DLD1 (cell line): ENCODE data around the gene IFT122.
"Not testable (repeated sequence)": the region's sequence is repeated elsewhere in the genome, so short reads cannot be mapped to it uniquely, and the experiment has no call there.

Experiments
- in situ Hi-C: cut with HindIII; loops from 2 replicates; pipeline ENCODE4 v1.10.0; 2017; ENCODE audit warnings: low sequenced_read_pairs

Gene IFT122

DNA sequence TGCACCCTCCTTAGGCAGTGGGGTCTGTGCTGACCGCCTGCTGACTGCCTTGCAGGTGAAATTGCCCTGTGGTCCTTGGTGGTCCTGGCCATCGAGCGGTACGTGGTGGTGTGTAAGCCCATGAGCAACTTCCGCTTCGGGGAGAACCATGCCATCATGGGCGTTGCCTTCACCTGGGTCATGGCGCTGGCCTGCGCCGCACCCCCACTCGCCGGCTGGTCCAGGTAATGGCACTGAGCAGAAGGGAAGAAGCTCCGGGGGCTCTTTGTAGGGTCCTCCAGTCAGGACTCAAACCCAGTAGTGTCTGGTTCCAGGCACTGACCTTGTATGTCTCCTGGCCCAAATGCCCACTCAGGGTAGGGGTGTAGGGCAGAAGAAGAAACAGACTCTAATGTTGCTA lies 90.8 kb downstream of the IFT122 start:
- in situ Hi-C loops, result no loop called here

DNA sequence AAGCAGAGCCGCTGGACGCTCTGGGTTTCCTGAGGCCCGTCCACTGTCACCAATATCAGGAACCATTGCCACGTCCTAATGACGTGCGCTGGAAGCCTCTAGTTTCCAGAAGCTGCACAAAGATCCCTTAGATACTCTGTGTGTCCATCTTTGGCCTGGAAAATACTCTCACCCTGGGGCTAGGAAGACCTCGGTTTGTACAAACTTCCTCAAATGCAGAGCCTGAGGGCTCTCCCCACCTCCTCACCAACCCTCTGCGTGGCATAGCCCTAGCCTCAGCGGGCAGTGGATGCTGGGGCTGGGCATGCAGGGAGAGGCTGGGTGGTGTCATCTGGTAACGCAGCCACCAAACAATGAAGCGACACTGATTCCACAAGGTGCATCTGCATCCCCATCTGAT lies 91.7 kb downstream of the IFT122 start:
- in situ Hi-C loops, result no loop called here

DNA sequence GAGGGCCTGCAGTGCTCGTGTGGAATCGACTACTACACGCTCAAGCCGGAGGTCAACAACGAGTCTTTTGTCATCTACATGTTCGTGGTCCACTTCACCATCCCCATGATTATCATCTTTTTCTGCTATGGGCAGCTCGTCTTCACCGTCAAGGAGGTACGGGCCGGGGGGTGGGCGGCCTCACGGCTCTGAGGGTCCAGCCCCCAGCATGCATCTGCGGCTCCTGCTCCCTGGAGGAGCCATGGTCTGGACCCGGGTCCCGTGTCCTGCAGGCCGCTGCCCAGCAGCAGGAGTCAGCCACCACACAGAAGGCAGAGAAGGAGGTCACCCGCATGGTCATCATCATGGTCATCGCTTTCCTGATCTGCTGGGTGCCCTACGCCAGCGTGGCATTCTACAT lies 92.2 kb downstream of the IFT122 start:
- in situ Hi-C loops, result no loop called here

DNA sequence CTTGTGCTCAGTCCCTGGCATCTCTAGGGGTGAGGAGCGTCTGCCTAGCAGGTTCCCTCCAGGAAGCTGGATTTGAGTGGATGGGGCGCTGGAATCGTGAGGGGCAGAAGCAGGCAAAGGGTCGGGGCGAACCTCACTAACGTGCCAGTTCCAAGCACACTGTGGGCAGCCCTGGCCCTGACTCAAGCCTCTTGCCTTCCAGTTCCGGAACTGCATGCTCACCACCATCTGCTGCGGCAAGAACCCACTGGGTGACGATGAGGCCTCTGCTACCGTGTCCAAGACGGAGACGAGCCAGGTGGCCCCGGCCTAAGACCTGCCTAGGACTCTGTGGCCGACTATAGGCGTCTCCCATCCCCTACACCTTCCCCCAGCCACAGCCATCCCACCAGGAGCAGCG lies 93.4 kb downstream of the IFT122 start:
- in situ Hi-C loops, result no loop called here

DNA sequence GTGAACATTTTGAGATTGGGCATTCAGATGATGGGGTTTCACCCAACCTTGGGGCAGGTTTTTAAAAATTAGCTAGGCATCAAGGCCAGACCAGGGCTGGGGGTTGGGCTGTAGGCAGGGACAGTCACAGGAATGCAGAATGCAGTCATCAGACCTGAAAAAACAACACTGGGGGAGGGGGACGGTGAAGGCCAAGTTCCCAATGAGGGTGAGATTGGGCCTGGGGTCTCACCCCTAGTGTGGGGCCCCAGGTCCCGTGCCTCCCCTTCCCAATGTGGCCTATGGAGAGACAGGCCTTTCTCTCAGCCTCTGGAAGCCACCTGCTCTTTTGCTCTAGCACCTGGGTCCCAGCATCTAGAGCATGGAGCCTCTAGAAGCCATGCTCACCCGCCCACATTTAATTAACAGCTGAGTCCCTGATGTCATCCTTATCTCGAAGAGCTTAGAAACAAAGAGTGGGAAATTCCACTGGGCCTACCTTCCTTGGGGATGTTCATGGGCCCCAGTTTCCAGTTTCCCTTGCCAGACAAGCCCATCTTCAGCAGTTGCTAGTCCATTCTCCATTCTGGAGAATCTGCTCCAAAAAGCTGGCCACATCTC lies 94.5 kb downstream of the IFT122 start:
- in situ Hi-C loops, result no loop called here

DNA sequence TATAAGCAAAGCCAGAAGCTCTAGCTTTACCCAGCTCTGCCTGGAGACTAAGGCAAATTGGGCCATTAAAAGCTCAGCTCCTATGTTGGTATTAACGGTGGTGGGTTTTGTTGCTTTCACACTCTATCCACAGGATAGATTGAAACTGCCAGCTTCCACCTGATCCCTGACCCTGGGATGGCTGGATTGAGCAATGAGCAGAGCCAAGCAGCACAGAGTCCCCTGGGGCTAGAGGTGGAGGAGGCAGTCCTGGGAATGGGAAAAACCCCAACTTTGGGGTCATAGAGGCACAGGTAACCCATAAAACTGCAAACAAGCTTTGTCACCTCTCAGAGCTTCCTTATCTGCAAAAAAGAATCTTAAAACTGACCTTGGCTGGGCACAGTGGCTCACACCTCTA lies 95.1 kb downstream of the IFT122 start:
- in situ Hi-C loops, result no loop called here

DNA sequence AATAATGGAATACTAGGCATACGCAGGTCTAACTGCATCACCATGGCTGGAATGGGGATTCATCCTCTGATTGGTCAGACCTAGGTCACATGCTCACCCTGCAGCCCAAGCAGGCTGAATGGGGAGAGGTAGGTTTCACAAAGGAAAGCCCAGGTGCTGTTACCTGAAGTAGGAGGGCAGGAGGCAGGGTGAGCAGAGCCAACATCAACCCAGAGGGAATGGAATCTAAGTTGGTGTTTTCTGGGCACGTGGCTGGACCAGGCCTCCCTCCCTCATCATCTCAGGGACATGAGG lies 96.3 kb downstream of the IFT122 start:
- in situ Hi-C loops, result no loop called here

DNA sequence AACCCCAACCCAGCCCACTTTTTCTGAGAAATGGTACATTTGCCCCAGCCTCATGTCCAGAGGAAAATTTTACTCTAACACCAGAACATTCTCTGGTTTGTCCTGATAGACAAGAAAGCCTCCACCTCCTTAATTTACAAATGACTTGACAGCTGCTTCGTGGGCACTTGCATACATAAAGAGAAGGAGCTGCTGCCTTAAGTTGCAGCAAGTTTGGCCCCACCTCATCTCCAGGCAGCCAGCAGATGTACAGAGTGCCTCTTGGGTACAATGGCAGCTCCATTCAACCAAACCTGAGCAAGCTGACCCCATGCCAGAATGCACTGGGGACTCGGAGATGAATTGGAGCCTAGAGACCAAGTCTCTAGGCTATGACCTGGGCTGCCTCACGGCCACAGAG lies 96.8 kb downstream of the IFT122 start:
- in situ Hi-C loops, result no loop called here

DNA sequence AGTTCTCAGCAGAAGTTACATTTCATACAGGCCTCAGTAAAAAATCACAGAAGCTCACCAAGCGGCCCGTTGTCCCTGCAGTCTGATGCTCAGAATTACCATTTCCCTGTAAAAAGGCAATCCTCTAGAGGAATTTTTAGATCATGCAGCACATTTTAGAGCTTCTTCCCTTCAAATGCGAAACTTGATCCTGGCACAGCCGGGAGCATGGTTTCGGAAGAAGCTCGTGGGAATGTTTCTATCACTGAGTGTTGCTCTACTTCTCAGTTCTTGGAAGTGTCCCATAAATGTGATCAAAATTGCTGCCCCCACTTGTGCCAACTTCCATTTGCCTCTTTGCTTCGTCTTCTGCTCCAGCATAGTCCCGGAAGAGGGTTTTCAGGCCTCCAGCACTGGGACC lies 99.2 kb downstream of the IFT122 start:
- in situ Hi-C loops, result no loop called here

DNA sequence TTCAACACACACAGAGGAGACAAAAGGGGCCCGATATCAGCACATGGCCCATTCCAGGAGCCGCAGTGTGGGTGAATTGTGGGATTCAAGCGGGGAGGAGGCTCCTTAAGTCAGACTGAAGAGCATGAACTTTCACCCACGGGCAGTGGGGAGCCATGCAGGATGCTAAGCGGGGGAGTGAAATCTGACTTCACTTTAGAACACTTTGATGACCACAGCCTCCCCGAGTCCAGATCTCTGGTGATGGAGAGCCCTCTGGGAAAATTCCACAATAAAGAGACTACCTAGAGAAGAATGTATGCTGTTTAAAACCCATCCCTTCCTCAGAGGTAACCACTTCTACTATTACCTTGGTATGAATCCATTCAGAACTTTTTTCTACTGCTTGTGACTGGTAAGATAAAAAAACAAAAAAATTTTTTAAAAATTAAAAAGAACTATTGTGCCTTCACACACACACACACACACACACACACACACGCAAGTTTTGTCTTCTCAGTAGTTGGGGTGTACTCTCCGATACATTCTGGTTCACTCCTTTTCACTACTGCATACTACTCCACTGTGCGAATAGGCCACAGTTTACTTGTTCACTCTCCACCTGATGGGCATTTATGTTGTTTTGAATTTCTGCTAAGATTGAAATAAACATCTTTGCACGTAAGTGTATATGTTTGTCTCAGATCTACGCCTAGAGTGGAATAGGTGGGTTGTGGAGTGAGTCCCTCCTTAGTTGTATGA lies 100.9 kb downstream of the IFT122 start:
- in situ Hi-C loops, result no loop called here

DNA sequence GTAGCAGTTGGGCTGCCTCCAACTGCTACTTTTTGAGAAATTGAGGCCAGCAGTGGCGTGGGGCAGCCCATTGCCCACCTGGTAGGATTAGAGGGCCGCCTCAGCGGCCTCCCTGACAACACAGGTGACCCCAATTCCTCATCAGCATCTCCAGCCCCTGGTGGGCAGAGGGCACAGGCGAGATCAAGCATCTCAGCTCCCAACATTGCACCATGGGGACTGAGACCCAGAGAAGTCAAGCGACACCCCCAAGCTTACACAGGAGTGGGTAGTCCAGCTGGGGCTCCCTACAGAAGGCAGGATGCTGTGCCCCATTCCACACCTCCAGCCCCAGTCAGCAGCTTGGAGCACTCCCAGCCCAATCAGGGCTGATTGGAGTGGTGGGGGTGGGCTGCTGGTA lies 102.7 kb downstream of the IFT122 start:
- in situ Hi-C loops, result no loop called here

DNA sequence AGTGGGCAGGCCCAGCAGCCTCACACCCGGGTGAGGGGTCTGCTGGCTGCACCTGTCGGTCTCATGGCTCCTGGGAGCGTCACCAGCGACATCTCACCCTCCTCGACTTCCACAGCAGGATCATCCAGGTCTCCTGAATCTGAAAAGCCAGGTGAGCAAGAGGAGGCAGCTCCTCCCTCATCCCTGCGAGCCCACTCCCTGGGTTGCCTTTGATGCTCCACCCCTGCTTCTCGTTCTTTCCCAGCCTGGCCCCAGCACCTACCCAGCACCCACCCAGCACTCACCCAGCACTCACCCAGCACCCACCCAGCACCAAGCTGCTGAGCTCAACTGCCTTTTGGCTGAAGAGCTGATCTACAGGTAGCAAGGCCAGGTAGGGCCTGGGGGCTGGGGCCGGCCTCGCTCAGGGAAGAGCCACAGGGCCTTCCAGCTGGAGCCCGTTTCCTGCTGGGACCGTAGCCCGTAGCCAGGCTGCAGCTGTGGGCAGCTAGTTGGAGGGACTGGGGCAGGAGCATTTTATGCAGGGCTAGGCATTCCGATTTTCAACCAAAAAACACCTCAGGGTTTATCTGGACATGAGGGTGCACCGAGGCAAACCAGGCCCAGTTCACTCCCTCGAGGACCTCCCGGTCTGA lies 103.2 kb downstream of the IFT122 start, which contains the start of gene H1-8:
Gene H1-8 (plus strand): TSS at position 20 of the 635 bp plus-strand sequence. CDS start 44 bp downstream, at position 64.
- in situ Hi-C loops, result no loop called here

DNA sequence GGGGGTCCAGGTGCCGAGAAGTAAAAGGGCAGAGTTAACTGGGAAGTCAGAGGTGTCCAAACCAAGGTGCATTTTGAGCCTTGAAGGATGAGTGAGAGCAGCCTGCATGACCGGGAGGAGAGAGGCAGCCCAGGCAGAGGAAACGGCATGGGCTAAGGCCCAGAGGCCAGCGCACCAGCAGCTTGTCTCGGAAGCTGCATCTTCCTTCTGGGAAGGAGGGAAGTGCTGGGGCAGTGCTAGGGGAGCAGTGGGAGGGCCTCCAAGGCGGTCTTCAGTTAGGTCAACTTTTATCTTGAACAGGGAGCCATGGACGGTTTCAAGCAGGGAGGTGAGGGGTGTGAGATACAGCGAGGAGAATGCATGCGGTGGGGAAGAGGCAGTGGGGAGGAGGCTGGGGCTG lies 104.0 kb downstream of the IFT122 start:
- in situ Hi-C loops, result no loop called here

DNA sequence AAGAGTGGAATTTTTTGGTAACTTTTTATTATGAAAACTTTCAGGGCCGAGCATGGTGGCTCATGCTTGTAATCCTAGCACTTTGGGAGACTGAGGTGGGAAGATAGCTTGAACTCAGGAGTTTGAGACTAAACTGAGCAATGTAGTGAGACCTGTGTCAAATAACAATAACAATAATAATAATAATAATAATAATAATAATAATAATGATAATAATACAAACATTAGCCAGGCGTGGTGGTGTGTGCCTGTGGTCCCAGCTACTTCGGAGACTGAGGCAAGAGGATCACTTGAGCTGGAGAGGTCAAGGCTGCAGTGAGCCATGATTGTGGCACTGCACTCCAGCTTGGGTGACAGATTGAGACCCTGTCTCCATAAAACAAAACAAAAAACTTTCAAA lies 105.9 kb downstream of the IFT122 start:
- in situ Hi-C loops, result not testable (repeated sequence)

DNA sequence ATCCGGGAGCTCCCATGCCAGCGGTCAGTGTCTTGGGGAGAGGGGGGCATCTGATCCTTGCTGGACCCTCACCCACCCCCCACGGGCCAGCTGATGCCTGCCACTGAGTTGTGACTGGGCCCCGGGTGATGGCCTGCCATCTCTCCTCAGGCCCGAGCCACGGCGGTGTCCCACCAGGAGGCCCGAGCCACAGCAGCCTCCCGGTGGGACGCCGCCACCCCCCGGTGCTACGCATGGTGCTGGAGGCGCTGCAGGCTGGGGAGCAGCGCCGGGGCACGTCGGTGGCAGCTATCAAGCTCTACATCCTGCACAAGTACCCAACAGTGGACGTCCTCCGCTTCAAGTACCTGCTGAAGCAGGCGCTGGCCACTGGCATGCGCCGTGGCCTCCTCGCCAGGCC lies 107.2 kb downstream of the IFT122 start:
- in situ Hi-C loops, result no loop called here

DNA sequence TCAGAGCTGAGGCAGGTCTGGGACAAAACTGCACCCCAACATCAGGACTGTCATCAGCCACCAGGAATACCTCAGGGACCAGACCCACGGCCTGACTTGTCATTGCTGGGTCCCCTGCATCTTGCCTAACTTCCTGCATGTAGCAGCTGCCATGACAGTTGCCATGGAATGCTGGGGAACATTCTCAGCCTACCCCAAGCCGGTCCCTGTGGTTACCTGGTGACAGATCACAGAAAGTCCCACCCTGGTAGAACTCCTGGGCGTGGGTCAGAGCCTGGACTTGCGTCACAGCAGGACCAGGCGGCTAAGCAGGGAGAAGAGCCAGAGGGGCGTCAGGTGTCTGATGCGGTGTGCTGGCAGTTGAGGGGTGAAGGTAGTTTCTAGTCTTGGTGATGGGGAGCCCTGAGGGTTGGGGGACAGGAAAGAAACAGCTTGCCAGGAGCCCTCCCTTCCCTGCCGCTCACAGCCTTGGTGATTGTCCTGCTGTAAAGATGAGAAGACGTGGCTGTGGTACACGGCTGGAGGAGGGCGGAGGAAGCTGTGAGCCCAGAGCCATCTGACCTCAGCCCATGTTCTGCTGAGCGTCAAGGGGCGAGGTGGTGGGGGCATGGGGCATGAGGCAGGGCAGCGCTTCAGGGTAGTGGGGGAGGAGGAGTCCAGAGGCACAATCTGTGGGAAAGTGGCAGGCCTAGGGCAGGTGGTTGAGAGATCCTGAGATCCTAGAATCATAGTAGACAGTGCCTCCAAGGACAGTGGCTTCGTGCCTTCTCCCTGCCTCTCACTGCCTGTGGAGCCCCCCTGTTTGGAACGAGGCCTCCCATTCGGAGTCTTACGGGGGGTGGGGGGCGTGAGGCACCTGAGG lies 108.3 kb downstream of the IFT122 start:
- in situ Hi-C loops, result no loop called here

DNA sequence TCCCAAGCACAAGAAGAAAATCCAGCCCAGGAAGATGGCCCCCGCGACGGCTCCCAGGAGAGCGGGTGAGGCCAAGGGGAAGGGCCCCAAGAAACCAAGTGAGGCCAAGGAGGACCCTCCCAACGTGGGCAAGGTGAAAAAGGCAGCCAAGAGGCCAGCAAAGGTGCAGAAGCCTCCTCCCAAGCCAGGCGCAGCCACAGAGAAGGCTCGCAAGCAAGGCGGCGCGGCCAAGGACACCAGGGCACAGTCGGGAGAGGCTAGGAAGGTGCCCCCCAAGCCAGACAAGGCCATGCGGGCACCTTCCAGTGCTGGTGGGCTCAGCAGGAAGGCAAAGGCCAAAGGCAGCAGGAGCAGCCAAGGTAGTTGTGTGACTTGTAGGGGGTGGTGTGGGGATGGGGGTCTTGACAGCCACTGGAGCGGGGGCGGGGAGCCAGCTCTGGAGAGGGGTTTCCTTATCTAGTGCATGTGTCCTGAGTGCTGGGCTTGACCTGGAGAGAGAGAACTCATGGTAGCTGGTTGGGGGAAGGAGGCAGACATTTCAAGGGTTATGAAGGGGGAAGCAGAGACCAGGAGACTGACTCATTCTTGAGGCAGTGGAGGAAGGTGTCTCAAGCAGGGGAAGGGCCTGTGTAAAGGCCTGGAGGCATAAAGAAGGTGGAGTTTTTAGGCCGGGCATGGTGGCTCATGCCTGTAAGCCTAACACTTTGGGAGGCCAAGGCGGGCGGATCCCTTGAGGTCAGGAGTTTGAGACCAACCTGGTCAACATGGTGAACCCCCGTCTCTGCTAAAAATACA lies 109.2 kb downstream of the IFT122 start:
- in situ Hi-C loops, result no loop called here

DNA sequence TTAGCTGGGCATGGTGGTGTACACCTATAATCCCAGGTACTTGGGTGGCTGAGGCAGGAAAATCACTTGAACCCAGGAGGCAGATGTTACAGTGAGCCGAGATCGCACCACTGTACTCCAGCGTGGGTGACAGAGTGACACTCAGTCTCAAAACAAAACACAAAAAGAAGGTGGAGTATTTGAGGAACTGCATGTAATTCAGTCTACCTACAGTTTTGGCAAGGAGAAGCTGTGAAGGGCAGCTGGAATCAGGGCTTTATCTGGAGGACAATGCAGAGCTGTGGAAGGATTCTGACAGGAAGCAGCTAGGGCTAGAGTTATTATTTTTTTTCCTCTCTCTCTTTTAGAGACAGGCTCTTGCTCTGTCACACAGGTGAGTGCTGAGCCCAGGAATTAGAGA lies 109.8 kb downstream of the IFT122 start:
- in situ Hi-C loops, result no loop called here

DNA sequence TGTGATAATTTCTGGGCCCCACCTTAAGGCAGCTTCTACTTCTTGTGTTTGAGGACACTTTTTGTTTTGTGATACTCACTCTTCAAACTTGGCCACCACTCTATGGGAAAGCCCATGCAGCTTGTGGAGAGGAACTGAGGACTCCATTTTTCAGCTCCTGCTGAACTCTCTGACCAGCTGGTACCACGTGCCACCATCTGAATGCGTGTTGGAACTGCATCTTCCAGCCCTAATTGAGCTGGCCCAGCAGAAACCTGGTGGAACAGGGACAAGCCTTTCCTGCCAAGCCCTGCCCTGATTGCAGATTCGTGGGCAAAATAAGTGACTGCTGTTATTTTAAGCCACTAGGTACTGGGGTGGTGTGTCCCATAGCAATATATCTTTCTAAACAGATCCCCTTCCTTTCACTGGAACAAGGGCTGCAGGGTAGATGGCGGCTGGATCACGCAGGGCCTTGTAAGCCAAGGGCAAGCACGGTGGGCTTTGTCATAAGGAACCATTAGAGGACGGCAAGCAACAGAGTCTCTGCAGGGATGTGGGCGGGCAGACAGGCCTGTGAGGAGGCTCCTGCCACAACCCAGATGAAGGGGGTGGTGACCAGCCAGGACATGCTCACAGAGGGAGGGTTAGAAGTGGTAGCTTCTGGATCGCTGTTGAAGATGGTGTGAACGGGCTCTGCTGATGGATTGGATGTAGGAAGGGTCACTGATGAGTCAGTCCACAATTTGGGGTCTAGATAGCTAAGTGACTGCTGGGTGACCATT lies 112.4 kb downstream of the IFT122 start:
- in situ Hi-C loops, result no loop called here

DNA sequence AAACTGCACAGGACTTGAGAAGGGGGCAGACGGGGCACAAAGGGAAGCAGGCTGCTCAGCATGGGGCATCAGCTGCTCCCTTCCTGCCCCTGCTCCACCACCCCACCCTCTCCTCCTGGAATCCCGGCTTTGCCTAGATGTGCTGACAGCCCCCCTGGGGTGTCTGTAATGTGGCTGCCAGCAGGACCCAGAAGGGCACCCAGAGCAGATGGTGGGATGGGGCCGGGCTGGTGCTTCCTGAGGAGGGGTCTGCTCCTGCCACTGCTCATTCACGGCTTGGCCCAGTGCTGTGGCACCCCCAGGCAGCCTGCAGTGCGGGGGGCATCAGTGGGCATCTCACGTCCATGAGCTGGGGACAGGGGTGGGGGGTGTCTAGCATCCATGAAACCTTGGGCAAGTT lies 113.1 kb downstream of the IFT122 start:
- in situ Hi-C loops, result no loop called here
